ENCODE data around the gene MAP4K3. TPM values are rescaled to one million over a fixed set of nuclear protein-coding genes. Genes with fewer than 3 reads are reported as not detected.

The MAP4K3 gene
- total RNA-seq, 2 experiments from 2014 or later = 12.4 to 17.5 TPM

Small RNA genes lying within 50 kb of the gene (small RNA-seq; reads per million reads assigned to genes)
- not detected for gene RF00272

Other genes starting within 250 kb of the MAP4K3 start
- not detected in 2 replicates for gene CDKL4, start 193.3 kb downstream of the MAP4K3 start, total RNA-seq (2014; rRNA removed; shearing (Covaris generic))
- not detected in 2 replicates for gene CDKL4, start 193.3 kb downstream of the MAP4K3 start, total RNA-seq (2022)
- gene TMEM178A, start 228.6 kb upstream of the MAP4K3 start, total RNA-seq (2014; rRNA removed; shearing (Covaris generic)) = 0.25 and 0.39 TPM in 2 replicates
- gene TMEM178A, start 228.6 kb upstream of the MAP4K3 start, total RNA-seq (2022) = 0.38 and 0.52 TPM in 2 replicates